Activated effector memory CD4-positive, alpha-beta T cell treated with Interleukin-2 at 50 U/mL for 16 hours (primary cell): Measurements from ENCODE around the gene NR2F1.
"Not testable (repeated sequence)": the region's sequence is repeated elsewhere in the genome, so short reads cannot be mapped to it uniquely, and the experiment has no call there.

Experiments
- DNase-seq: peaks from one replicate; pipeline ENCODE4 v3.0.0-alpha.2; 2020

NR2F1 gene

DNA sequence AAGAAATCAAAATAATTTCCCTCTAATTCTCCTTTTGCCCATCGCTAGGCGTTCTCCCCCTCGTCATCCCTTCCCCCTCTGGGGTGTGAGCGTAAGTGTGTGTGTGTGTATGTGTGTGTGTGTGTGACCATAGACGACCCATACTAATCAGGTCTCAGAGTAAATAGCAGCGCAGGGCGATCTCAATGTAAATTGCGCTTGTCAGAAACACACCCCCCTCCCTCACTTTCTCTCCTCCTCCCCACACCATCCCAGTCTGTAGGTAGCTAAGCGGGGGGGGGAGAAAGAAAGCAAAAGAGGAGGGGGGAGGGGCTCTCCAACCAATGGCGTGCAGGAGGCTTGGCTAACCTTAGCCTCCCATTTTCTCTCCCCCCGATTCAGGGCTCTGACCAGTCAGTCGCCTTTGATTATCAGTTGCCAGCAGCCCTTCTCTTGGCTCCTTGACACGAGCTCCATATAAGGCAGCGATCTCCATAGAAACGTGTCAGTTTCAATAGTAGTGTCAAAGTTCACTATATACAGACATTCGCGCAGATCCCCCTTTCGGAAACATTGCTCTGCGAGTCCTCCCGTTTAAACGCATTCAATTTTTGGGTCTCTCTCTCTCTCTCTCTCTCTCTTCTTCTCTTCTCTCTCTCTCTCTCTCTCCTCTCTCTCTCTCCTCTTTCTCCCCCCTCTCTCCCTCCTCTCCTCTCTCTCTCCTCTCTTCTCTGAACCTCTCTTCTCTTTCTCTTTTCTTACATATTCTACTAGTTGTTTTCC is at the start of gene NR2F1:
TSS of gene NR2F1 (plus strand) at position 546 of the 762 bp plus-strand sequence. CDS start 1,802 bp downstream, outside the sequence.
- DNase-seq: no peak

GRCh38 chr5:93545872-93546271 is 37.1 kb upstream of the NR2F1 start:
- DNase-seq: no peak

DNA sequence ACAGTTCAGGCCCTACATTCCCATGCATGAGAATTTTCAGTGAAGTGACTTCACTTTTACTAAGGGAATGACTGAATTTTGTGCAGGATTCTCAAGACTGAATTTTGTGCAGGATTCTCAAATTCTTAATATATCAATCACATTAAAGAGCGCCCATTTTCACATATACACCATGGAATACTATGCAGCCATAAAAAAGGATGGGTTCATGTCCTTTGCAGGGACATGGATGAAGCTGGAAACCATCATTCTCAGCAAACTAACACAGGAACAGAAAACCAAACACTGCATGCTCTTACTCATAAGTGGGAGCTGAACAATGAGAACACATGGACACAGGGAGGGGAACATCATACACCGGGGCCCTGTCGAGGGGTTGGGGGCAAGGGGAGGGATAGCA is 33.4 kb upstream of the NR2F1 start:
- DNase-seq: not testable (repeated sequence)

DNA sequence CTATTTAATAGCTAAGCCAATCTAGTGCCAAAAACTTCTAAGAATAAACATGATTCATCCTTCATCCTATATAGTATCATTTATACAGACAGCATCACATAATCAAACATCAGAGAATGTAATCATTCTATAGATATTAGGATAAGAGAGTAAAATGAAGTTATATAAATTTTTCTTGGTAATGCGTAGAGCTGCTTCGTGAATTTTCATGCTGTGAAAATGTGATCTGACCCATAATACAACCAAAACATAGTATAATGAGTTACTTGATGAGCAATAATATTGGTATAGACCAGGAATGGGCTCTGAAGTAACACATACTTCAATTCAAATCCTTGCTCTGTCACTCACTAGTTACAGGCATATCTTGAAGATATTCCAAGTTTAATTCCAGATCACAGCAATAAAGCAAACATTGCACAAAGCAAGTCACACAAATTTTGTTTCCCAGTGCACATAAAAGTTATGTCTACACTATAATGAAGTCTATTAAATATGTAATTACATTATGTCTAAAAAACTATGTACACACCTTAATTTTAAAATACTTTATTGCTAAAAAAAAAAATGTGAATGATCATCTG is 25.9 kb upstream of the NR2F1 start:
- no peak for DNase-seq

GRCh38 chr5:93566091-93566490 is 16.9 kb upstream of the NR2F1 start:
- no peak for DNase-seq

- DNase-seq: no peak
Observed at GRCh38 chr5:93567424-93567823, 15.6 kb upstream of the NR2F1 start.

DNA sequence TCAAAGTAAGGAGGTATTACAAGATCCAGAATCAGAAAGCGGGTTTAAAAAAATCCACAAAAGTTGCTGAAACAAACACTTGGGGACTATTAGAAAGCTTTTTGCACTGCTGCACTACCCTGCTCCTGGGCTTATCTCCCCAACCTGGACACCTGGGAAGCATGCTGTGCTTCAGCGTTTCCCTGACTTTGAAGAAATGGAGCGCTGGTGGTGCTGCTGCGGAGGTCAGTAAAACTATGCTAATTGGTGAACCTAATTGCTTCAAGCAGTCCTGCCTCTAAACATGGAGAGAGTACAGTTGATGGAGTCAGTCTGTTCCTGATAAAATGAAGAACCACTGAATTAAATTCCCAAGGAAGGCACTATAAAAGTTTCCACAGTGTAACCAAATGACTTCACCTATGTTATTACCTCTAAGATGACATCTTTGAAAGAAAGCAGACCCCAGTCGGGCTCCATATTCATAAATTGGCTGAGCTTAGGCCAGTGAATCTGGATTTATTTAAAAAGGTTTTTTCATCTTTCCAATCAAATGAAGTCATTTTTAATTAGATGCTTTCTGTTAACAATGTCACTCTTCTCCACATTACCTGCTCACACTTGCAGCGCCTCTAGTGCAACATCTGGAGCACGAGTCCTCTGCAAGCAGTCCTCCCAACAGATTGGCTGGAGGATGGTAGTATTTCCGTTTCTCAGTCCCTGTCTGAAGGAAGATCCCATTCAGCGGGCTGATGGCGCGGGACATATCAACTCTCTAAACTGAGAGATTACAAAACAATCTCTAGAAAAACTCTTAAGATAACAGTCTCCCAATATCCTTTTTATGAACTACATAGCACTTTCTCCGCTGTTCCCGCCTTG is 13.5 kb upstream of the NR2F1 start:
- no peak for DNase-seq

GRCh38 chr5:93570294-93571113 is 12.5 kb upstream of the NR2F1 start:
- DNase-seq: no peak

- DNase-seq: no peak
Observed at GRCh38 chr5:93571114-93571949, 11.7 kb upstream of the NR2F1 start.

DNA sequence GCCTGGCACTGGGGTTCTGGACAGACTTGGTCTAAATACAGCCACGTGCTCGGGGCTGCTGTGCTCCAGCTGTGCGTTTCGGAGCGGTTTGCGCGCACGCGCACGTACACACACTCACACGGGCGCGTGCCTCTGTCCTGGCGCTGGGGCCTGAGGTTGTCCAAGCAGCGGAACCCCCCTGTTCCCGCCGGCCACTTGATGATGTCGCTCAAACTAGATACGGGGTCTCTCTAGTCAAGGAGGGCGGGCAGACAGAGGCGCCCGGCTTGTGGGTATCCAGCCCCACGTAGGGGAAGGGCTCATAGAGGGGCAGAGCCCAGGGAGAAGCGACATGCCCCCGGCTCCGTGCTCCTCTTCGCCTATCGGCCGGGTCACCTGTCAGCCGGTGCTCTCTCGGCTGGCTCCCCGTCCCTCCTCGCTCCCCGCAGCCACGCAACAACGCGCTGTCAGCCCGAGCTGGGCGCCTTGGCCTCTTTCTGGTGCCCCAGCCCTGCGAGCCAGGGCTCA is 10.9 kb upstream of the NR2F1 start:
- DNase-seq: no peak

- no peak for DNase-seq
Observed at GRCh38 chr5:93572608-93573353, 10.2 kb upstream of the NR2F1 start.

GRCh38 chr5:93573354-93574351 is 9.4 kb upstream of the NR2F1 start:
- no peak for DNase-seq

DNA sequence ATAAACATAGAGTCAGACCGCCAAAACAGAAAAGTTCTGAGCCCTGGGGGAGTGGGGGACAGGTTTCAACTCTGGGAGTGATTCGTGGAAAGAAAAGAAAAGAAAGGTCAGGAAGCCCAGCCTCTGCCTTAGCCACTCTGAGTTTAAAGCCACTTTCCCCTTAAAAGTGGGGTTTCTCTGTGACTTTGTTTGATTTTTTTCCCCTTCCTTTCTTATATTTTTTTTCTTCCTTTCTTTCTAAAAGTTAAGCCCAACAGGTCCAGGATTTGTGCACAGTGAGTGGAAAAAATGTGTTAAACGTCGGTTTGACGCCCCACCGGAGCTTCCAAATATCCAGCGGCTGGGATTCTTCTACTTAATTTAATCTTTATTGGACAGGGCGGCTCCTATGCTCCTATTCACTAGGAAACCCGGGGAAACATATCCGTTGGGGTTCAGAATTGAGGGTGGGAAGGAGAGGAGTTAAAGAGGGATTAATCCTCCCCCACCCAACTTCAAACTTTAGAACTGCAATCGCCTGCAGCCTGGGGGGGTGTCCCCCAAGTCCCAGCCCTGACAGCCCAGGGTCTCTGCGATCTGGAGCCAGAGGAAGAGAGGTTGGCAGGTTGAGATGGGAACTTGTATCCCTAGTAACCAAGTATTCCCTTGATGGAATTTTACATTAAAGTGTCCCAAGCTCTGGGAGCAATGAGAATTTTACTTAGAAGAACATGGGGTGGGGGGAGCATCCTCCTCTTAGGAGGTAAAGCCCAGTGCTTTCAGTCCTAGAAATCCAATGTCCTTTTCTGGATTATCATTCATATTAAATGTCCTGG is 8.3 kb upstream of the NR2F1 start:
- DNase-seq: no peak

DNA sequence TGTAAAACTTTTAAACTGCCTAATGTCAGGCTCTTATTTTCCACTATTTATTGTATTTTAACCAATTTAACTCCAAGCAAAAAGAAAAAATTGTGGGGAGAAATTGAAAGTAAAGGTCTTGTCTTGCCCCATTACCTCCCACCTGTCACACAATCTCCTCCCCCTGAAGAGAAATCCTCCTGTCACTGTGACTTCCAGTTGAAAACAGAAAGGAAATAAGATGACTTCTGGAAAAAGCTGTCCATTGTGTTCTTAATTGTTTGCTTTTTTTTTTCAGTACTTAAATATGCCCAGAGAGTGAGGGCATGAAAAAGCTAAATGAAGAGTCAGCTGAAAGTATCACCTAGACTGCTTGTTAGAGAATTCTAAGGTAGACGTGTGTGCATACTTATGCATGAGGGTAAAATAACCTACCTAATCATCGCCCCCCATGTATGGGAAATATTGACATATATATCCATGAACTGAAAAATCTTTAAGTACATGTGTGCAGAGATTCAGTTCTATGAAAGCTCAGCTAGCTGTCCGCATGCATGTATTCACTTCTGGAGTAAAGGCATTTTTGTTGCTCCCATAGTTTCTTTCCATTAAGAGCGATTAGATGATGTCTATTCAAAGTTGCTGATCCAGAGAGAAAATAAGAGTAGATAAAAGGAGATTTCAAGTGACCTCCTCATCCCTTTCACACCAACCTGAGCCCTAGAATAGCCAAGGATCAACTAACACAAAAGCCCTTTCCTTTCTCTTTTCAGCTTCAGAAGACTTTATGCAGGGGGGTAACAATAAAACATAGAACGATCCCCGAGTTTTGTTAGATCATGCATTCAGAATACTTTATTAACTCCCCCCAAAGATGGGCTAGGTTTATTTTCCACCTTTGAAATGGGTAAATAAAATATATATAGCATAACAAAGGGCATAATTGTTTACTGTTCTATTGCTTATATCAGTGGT is 7.3 kb upstream of the NR2F1 start:
- no peak for DNase-seq

DNA sequence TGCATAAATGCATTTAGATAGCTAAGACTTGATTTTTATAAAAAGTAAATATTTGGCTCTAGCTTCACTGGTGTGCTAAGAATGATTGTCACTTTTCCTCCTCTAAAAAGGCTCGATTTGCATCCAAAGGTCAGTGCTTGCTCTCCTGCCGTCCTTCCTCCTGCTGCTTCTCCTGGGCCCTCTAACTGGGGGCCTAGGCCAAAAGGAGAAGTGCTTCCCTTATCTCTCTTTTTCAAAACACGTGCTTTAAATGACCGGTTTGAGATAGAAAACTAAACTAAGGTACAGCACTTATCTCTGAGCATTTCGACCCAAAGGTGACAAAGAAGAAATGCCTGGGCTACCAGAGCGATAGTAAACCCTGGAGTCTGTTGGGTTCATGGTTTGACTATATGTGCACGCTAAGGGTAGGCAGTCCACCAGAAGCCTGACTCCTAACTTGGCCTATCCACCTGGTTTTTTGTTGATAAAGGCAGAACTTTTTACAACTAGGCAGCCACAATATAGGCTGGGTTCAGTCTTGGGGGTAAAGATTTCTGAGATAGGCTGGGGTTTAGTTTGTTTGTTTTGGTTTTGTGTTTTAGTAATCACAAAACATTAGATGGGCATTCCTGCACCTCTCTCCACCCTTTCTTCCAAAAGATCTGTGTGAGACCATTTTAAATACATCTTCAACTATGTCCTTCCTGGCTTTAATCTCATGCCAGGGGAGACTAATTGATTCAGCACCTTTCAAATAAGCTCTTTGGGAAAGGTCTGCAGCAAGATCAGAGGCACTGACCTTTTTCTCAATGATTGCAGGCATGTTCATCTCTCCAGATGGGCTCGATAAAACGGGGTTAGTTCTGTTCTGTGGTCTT is 5.8 kb upstream of the NR2F1 start:
- DNase-seq: no peak
